NB4 (cell line): Measurements from ENCODE around the gene KCNRG.
"Not testable (repeated sequence)": the region's sequence is repeated elsewhere in the genome, so short reads cannot be mapped to it uniquely, and the experiment has no call there.

Source experiments
- DNase-seq: peaks from one replicate; pipeline ENCODE4 v3.0.0; 2010; ENCODE audit warnings: low read depth
- H3K4me3 ChIP-seq: one replicate; pipeline ENCODE4 v1.5.1; 2011; ENCODE audit warnings: mild to moderate bottlenecking, low read depth, low read length, moderate library complexity
- MYC ChIP-seq: IDR thresholded peaks from 2 replicates; pipeline ENCODE4 v1.6.1; 2011; ENCODE audit warnings: low read depth, low read length
- POLR2A ChIP-seq: IDR thresholded peaks from 2 replicates; pipeline ENCODE4 v1.6.1; 2011; ENCODE audit warnings: mild to moderate bottlenecking; ENCODE audit not compliant: insufficient read length; ENCODE audit errors: extremely low read depth
- TF ChIP-seq, protein P1 (sequence below): IDR thresholded peaks from one replicate; pipeline ENCODE4 v1.5.1; 2012; ENCODE audit warnings: low read depth, low read length
- TF ChIP-seq, protein P2 (sequence below): IDR thresholded peaks from 2 replicates; pipeline ENCODE4 v1.6.1; 2011; ENCODE audit warnings: low read depth, low read length

Gene KCNRG

DNA sequence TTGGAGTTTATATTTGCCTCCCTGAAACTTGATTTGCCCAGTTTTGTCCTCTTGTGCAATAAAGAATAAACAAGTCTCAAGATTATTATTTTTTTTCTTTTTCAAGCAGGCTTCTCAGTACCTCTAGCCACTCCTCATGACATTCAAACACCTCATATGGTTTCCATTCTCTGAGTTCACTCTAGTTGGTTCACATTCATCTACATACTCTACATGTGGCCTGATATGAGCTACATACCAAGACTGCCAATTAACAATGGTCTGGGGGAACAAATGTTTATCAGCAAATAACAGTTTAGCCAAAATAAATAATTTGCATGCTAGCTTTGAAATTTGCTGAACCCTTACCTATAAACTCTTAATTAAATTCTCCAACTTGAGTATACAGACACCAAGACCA lies 22.5 kb downstream of the KCNRG start:
- no peak for DNase-seq
- no peak overlapping the region for H3K4me3 ChIP-seq
- TF ChIP-seq, protein P1, sequence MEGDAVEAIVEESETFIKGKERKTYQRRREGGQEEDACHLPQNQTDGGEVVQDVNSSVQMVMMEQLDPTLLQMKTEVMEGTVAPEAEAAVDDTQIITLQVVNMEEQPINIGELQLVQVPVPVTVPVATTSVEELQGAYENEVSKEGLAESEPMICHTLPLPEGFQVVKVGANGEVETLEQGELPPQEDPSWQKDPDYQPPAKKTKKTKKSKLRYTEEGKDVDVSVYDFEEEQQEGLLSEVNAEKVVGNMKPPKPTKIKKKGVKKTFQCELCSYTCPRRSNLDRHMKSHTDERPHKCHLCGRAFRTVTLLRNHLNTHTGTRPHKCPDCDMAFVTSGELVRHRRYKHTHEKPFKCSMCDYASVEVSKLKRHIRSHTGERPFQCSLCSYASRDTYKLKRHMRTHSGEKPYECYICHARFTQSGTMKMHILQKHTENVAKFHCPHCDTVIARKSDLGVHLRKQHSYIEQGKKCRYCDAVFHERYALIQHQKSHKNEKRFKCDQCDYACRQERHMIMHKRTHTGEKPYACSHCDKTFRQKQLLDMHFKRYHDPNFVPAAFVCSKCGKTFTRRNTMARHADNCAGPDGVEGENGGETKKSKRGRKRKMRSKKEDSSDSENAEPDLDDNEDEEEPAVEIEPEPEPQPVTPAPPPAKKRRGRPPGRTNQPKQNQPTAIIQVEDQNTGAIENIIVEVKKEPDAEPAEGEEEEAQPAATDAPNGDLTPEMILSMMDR = no peak
- TF ChIP-seq POLR2A = no peak
- no peak for TF ChIP-seq MYC
- TF ChIP-seq, protein P2, sequence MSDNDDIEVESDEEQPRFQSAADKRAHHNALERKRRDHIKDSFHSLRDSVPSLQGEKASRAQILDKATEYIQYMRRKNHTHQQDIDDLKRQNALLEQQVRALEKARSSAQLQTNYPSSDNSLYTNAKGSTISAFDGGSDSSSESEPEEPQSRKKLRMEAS = no peak

DNA sequence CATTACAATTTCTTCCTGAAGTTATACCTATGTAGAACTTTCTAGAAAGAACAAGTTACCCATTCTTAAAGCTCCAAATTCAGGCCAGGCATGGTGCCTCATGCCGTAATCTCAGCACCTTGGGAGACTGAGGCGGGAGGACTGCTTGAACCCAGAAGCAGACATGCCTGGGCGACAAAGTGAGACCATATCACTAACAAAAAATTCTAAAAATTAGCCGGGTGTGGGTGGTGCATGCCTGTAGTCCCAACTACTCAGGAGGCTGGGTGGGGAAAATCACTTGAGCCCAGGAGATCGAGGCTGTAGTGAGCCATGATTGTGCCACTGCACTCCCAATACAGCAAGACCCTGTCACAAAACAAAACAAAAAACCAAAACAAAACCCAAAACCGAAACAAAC lies 23.0 kb downstream of the KCNRG start:
- no peak overlapping the region for H3K4me3 ChIP-seq
- no peak for DNase-seq
- TF ChIP-seq POLR2A (no peak), MYC (no peak)
- TF ChIP-seq, protein P1 = no peak
- TF ChIP-seq, protein P2 = no peak

DNA sequence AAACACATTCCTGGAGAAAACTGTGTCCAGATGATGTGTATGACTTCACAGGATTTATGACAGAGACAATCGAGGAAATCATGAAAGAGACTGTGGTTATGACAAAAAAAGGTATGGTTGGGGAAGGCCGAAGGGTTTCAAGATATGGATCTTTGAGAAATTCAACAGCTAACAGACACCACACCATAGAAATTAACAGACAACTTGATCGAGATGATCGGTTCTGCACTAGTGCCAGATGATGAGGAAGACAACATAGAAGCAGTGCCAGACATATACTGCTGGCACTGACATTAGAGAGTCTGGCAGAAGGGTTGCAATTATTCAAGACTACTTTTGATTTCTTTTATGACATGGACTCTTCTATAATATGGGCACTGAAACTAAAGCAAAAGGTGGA lies 37.2 kb downstream of the KCNRG start:
- H3K4me3 ChIP-seq = no peak overlapping the region
- TF ChIP-seq MYC (no peak), POLR2A (no peak)
- TF ChIP-seq, protein P2 = no peak
- TF ChIP-seq, protein P1 = no peak

DNA sequence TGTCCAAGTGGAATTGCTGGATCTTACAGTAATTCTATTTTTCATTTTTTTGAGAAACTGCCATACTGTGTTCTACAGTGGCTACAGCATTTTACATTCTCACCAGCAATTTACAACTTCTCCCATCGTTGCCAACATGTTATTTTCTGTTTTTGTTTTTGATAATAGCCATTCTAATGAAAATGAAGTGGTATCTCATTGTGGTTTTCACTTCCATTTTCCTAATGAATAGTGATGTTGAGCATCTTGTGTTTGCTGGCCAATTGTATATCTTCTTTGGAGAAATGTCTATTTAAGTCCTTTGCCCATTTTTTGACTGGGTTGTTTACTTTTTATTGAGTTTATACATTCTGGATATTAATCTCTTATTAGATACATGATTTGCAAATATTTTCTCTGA lies 38.6 kb downstream of the KCNRG start:
- H3K4me3 ChIP-seq = no peak overlapping the region
- no peak for DNase-seq
- TF ChIP-seq MYC = no peak

More for the DNA sequence above, 37.2 kb downstream of the KCNRG start:
- no peak for DNase-seq

DNA sequence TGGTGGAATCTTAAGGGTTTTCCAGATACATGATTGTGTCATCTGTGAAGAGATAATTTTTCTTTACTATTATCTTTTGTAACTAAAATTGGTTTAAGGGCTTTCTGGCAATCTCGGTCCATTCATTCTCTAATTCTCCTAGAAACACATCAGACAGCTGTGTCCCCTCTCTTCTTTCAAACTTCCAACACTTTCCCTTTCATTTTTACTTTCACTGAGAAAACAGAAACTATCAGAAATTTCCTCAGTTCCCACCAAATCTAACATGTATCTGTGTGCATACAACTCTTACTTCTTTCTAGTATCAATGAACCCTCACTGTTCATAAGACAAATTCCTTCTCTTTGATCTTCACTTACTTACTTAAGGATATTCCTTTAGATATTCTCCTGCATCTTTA lies 40.2 kb downstream of the KCNRG start:
- TF ChIP-seq MYC (no peak), POLR2A (no peak)
- TF ChIP-seq, protein P1 = no peak
- TF ChIP-seq, protein P2 = no peak
- DNase-seq = no peak
- H3K4me3 ChIP-seq = no peak overlapping the region

DNA sequence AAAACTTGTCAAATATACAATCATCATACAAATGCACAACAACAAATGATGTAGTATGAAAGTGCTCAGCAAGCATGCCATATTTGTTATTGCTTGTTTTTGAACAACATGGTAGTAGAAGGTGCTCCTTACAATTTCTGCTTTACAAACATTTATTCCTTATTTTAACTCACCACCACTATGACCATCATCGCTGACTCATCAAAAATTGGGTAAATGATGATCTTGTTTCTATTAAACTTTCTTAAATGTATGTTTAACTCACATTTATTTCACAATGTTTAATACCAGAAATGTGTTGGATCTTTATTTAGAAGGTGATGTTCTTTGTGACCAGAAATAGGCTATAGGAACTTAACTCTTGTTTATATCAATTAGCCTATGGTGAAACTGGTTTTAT lies 45.5 kb downstream of the KCNRG start:
- no peak overlapping the region for H3K4me3 ChIP-seq
- no peak for DNase-seq
- TF ChIP-seq POLR2A (no peak), MYC (no peak)
- TF ChIP-seq, protein P1 = no peak
- TF ChIP-seq, protein P2 = no peak

DNA sequence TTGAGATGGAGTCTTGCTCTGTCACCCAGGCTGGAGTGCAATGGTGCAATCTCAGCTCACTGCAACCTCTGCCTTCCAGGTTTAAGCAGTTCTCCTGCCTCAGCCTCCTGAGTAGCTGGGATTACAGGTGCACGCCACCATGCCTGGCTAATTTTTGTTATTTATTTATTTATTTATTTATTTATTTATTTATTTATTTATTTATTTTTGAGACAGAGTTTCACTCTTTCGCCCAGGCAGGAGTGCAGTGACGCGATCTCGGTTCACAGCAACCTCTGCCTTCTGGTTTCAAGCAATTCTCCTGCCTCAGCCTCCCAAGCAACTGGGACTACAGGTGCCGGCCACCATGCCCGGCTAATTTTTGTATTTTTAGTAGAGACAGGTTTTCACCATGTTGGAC lies 47.1 kb downstream of the KCNRG start:
- DNase-seq = not testable (repeated sequence)

More for the DNA sequence above, 47.1 kb downstream of the KCNRG start:
- not testable (repeated sequence) for H3K4me3 ChIP-seq
